ENCODE measurements around the gene EID3. TPM values are rescaled to one million over a fixed set of nuclear protein-coding genes. Genes with fewer than 3 reads are reported as not detected.
"Not testable (repeated sequence)": the region's sequence is repeated elsewhere in the genome, so short reads cannot be mapped to it uniquely, and the experiment has no call there.

Gene EID3
- total RNA-seq, 1 donor from 2014 or later: 0.76 TPM

DNA sequence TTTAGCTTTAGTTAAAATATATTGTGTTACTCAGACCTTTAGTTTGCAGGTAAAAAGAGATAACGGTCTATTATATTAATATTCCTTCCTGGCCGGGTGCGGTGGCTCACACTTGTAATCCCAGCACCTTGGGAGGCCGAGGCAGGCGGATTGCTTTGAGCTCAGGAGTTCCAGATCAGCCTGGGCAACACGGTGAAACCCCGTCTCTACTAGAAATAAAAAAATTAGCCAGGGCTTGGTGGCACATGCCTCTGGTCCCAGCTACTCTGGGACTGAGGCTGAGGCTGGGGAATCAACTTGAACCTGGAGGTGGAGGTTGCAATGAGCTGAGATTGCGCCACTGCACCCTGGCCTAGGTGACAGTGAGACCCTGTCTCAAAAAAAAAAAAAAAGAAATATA is 13.2 kb upstream of the EID3 start:
- no peak for ATAC-seq

DNA sequence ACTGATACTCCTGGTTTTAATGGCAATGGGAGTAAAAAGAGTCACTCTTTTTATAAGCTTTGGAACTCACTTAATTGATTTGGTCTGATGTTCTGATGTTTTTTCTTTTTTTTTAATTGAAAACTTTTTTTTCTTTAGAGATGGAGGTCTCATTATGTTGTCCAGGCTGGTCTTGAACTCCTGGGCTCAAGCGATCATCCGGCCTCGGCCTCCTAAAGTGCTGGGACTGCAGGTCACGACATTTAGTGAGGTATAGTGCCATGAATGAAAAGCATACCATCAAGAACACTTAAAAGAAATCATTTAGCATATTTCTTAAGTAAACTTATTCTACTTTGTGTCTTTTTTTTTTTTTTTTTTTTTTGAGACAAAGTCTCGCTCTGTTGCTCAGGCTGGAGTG is 12.7 kb upstream of the EID3 start:
- ATAC-seq: no peak

DNA sequence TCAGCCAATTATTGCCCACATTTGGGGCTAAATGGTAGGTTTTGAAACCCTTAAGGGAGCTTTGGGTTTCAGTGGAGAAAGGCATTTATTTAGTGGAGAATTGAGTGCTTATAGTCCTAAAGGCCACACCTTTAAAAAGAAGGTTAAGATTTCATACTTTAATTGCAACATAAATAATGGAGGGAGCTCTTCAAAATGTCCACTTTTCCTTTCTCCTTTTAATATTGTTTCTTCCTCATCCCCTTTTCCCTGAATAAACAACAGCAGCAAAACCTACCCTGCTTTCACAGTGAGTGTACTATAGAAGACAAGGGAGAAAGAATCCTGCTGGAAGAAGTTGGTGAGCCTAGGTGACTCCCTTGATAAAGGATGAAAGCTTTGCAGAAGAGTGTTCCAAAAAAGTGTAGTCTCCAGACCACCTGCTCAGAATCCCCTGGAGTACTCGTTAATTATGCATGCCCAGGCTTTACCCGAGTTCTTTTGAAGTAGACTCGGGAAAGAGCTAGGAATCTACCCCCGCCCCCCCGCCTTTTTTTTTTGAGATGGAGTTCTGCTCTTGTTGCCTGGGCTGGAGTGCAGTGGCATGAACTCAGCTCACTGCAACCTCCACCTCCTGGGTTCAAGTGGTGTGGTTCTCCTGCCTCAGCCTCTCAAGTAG is 11.5 kb upstream of the EID3 start:
- no peak for ATAC-seq

DNA sequence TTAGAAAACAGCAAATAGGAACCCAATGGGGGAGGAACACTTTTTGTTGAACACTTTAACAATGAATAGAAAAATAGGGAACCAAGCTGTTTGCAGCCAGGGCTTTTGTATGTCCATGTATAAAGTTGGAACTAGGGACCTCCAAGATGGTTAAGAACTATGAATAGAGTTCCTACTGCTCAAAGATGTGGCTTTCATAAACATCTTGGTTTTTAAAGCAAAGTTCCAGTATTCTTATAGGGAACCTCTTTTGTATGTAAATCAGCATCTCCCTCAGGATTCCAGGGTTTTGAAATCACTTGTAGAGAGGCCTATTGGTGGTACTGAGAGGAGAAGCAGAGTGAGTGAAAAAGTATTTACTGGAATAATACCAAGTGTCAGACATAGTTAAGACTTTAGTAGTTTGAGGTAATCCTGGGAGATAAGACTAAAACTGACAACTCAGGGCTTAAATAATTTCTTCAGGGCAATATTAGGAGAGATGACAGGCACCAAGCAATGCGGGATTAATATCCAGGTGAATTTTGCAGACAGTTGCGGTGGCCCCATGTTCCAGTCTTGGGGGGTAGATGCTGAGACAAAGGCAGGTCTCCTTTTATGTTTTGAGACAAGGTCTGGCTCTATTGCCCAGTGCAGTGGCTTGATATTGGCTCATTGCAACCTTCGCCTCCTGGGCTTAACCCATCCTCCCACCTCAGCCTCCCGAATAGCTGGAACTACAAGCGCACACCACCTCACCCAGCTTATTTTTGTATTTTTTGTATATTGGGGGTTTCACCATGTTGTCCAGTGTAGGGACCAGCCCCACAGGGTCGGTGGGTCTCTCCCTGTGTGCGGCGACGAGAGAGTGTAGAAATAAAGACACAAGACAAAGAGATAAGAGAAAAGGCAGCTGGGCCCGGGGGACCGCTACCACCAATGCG is 10.4 kb upstream of the EID3 start:
- no peak for ATAC-seq

DNA sequence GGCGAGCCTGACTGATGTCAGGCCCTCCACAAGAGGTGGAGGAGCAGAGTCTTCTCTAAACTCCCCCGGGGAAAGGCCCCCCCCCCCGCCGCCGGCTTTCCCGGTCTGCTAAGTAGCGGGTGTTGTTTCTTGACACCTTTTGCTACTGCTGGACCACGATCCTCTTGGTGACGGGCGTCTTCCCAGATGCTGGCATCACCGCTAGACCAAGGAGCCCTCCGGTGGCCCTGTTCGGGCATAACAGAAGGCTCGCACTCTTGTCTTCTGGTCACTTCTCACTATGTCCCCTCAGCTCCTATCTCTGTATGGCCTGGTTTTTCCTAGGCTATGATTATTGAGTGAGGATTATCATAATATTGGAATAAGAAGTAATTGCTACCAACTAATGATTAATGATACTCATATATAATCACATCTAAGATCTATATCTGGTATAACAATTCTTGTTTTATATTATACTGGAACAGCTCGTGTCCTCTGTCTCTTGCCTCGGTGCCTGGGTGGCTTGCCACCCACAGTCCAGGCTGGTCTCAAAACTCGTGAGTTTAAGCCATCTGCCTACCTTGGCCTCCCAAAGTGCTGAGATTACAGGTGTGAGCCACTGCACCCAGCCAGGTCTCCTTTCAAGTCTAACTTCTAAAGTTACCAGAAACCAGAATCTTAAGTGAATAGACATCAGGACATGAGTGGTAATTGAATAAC is 9.2 kb upstream of the EID3 start:
- not testable (repeated sequence) for ATAC-seq

DNA sequence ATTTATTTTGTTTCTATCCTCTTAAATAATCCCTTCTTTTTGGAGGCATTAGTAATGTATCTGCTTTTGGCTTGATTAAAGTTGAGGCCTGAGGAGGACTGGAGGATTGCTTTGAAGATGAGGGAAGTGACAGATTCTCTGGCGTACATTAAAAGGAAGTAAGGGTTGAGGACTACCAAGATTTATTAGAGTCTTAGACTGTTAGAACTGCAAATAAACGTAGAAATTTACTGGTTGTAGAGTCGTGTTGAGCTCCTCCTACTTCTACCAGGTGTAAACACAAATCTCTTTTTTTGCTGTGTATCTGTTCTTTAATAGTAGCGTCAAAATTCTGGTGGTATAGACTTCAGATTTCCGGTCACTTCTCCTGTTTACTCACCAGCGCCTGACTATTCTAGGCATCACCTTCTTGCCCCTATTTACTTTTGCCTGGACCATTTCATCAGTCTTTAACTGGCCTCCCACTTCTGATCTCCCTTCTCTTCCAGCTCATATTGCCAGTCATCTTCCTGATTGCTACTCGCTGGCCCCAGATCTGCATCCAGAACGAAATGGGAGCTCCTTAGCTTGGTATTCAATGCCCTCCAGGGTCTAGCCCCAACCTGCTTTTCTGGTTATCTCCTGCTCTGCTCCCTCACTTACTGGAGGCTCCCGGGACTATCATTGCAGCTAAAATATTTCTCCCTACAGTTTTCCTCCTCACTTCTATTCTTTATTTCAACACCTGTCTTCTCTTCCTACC is 8.4 kb upstream of the EID3 start:
- ATAC-seq: peak; percentile 73

DNA sequence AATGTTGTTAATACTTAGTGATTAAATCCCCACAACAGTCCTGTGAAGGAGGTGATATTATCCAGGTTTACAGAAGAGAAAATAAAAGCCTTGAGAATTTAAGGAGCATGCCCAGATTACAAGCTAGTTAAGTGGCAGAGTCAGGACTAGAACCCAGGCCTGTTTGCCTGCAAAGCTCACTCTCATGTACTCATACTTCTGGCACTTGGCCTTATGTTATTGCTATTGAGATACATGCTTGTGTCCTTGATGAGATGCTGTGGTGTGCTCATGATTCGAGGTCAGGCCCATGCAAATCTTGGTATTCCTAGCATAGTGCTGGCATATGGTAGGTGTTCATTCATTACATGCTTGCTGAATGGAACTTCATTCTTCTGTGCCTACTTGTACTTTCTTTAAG is 7.6 kb upstream of the EID3 start:
- ATAC-seq: no peak

DNA sequence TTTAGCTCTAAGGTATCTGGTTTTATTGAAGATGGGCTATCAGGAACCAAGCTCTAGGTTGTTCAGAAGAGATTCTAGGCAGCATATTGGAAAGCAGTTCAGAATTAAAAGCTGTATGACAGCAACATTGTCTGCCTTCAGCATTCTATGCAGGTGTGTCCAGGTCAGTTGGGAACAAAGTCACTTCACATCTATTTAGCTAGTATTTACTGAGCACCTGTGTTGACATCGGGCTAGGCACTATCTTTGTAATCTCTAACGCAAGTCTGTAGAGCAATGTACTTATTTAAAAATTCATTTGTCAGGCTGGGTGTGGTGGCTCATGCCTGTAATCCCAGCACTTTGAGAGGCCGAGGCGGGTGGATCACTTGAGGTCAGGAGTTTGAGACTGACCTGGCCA is 6.8 kb upstream of the EID3 start:
- ATAC-seq: no peak

DNA sequence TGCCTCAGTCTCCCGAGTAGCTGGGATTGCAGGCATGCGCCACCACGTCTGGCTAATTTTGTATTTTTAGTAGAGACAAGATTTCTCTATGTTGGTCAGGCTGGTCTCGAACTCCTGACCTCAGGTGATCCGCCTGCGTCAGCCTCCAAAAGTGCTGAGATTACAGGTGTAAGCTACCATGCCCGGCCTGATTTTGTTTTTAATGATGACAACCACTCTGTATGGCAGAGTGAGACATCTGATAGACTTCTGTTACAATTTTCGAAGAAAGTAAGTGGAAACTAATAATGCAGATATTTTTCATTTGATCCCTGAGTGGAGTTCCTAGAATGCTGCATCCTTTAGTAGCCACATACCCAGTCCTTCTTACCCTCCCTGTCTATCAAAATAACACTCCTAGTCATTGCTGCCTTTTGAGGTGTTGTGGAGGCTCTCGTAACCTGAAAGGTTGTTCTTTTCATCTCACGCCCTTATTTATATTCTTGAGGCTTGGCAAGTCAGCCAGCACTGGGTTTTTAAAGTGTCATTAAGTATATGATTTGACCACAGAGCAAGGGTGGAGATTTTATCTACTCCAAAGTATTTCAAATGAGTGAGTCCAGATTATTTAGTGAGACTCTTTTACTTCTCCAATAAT is 5.9 kb upstream of the EID3 start:
- ATAC-seq: no peak

DNA sequence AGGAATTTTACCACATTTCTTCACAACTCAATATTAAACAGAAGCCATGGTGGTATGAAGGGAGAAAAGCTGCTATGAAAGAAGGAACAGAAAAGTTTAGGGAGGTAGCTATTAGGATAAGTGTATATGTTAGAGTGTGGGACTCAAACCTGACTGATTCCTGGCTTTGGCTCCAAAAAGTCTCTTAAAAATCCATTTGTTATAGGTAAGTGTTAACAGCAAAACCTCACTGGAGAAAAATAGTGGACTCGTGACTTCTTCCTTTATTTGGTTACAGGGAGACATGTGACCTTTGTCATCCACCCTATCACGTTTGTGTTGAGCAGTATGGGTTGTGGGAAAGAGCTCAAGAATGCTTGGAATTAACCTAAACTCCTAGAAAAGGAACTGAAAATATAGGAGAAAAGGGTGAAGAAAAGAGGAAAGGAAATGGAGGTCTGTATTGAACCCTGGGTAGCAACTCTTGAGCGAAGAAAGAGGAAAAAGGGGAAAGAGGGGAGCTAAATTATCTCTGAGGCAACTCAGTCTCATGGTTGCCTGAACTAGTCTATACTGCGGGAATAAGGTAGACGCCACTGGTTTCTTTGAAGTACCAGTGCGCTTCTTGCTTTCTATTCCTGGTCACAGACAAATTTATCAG is 3.6 kb upstream of the EID3 start:
- no peak for ATAC-seq

DNA sequence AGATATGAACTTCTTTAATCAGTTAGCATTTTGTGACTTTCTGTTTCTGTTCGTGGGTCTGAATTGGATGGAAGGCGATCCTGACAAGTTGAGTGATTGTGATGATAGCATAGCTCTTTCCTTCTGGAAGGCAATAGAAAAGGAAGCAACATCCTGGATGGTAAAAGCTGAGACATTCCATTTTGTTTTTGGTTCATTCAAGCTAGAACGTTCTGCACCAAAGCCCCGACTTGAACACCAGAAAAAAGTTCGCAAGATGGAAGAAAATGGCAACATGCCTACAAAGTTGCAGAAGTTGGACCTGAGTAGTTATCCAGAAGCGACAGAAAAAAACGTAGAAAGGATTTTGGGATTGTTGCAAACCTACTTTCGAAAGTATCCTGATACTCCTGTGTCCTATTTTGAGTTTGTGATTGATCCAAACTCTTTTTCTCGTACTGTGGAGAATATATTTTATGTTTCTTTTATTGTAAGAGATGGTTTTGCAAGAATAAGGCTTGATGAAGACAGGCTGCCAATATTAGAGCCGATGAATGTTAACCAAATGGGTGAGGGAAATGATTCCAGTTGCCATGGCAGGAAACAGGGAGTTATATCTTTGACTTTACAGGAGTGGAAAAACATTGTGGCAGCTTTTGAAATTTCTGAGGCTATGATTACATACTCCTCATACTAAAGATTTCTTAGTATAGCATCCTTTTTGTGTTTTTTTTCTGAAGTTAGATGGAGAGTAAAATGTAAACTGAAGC is 896 bp downstream of the EID3 start:
- no peak for ATAC-seq

DNA sequence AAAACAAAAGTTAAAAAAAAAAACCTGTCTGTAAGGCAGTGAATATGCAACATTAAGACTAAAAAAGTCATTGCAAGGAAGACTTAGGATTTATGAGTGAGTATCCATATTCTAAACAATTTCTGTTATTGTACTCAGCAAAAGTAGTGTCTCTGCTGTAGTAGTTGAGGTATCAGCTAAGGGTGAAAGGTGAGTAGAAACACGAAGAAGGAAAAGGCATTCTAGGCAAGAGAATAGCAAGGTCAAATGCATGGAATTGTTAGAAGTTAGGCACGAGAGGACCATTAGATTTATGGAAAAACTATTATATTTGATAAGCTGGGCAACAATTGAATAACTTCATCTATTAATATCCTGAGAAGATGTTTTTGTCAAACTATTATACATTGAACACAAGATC is 1.8 kb downstream of the EID3 start:
- ATAC-seq: no peak

DNA sequence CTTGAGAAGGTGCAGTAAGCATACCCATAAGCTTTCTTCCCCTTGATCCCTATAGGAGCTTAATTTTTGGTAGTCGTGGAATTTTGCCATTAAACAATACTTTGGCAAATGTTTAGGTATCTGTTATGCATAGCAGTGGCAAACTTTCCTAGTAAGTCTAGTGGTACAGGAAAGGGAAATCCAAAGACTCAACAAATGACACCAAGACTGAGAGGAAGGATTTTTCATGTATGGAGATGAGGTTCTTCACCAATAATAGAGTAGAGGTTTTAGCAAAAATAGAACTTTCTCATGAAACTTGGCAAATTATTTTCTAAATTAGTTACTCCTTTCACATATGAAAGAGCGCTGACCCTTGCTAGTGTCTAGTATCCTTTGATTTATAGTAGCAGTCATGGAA is 2.8 kb downstream of the EID3 start:
- ATAC-seq: no peak

DNA sequence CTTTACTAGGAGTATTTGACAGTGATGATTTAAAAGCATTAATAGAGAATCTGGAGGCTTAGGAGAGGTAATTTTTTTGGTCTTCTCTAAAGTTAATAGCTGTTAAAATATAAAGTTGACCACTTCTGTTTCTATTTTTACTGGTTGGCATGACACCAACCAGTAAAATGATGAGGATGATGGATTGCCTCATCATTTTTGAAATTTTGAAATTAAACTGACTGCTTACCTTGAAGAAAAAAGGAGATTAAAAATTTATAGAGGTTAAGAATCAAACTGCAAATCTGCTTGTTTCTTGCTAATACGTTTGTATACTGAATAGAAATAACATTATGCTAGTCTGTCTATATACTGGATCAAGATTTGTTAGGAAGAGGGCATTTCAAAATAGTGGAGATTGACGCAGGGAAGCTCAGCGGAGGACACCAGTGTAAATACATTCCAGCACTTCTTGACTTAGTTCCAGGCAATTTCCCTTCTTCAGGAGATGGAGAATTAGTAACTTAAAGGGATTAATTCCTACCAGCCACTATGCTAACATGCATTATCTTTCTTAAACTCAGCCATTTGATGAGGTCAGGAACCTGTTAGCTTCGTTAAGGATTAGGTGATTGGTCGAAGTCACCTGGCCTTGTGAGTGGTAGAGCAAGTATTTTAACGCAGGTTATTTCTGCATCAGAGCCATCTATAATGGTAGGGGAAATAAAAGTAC is 3.6 kb downstream of the EID3 start:
- ATAC-seq: no peak

DNA sequence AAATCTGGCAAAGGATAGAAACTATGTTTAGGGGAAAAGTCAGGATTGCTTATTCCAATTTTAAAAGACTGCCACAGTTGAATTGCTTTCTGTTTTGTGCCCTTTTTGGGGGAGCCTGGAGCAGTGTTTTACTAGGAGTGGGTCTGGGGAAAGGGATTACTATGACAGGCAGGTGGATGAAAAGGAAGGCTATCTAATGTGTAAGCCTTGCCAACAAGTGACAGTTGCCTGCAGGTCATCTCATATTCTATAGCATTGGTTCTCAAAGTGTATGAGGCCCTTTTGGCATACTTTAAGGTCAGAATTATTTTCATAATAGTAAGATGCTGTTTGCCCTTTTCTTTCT is 4.1 kb downstream of the EID3 start:
- no peak for ATAC-seq

DNA sequence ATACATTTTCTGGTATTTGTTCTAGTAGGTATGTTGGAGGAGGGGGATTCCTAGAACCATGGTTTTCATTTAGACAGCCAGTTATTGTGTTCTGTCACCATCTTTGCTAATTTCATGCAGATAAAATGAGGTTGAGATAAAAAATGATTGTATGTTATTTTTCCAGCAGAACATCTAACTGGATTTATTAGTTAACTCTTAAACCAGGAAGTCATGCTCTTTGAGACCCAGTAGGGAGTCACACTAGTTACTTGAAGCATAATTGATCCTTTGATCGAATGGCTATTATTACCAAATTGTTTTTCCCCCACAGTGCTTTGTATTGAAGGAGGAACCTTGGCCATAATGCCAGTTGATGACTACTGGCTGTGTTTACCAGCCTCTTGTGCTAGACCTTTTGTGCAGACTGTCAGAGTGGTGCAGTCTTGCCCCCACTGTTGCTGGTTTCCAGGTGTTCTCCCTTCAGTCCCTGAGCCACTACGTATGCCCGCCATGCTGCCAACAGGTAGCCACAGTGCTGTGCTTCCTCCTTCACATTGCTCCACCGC is 6.0 kb downstream of the EID3 start:
- no peak for ATAC-seq

DNA sequence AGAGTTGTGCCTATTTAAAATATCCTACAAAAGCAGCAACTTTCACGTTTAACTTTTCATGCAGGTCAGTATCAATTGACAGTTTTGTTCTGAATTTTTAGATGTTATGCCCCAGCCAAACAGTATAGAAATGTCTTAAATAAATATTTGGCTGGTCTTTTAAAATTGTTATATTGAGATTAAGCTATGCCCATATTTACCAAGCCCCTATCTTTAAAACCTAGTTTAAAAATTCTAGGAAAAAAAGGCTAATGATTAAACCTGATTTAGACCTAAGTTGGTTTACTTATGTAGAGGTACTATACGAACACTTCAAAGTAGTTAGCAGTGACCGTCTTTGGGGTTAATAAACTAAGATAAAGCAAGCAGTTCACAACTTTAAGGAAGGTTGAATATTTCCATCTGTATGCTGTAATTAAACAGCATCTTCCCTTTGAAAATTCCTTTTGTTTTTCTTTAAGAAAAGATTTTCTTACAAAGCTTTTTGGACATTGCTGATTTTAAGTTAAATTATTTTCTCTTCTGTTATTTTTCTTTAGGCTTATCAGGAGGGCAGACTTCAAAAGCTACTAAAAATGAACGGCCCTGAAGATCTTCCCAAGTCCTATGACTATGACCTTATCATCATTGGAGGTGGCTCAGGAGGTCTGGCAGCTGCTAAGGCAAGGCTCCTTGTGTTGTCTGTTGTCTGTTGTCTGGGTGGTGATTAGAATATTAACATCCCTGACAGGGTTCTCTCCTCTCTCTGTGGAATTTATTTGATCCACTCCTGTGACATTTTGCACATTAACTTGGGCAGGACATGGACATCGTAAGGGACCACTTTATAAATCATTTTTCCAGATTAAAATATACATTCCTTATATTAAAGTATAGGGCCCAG is 7.5 kb downstream of the EID3 start:
- no peak for ATAC-seq

DNA sequence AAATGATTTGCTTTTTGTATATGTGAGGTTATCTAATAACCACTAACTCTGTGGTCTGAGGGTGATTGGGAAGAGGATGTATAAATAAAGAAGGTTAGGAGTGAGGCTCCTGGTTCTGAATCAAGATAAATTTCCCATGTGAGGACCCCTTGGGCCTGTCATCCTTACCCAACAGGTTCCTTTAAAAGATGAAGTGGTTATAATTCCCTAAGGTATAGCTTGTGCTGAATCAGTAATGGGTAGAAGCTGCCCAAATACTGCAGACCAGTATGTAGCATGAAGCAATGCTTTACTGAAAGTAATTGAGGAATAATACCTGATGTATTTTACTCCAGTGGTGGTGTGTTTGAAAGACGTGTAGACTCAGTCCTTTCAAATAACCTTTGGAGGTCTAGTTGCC is 8.7 kb downstream of the EID3 start:
- no peak for ATAC-seq

DNA sequence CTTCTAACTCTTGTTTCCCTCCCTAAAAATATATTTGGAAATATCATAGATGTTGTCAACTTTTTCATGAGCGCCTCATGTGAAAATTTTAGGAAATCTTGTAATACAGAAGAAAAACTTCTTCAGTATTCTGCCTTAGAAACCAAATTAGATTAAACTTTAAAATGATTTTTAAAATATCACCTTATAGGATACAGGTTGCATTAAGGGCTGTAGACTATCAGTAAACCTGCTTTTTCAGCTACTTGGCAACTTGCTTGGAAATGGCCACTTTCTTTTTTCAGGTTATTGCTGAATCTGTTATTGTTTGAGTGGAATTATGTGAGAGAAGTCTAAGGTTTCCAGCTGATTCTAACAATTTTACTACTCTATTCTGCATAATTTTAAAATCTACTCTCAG is 9.1 kb downstream of the EID3 start:
- no peak for ATAC-seq
